M059J (cell line): ENCODE measurements around the gene MBTD1. TPM values are rescaled to one million over a fixed set of nuclear protein-coding genes. Genes with fewer than 3 reads are reported as not detected.
"Not testable (repeated sequence)": the region's sequence is repeated elsewhere in the genome, so short reads cannot be mapped to it uniquely, and the experiment has no call there.

Experiments
- DNase-seq: peaks from one replicate; pipeline ENCODE4 v3.0.0-alpha.2; 2012; ENCODE audit warnings: low read depth
- total RNA-seq: library from RNA; depleted of rRNA; stranded (reverse); fragments of >200 nt; shearing (Covaris generic); gene quantifications from 2 replicates; pipeline ENCODE4 v1.2.3, GENCODE V29; 2014; rRNA removed

The MBTD1 gene
- 3.3 and 3.8 TPM in 2 replicates for total RNA-seq

- DNase-seq, result peak; percentile 92
Observed at GRCh38 chr17:51259564-51260236, at the start of gene MBTD1. Gene MBTD1 (minus strand): TSS chr17:51260049. CDS start chr17:51225161, 34,888 bp downstream.

- no peak for DNase-seq
Observed at GRCh38 chr17:51305182-51305581, 45.3 kb upstream of the MBTD1 start.

GRCh38 chr17:51299859-51300258 lies 40.0 kb upstream of the MBTD1 start:
- DNase-seq, result no peak

- DNase-seq, result peak; percentile 59
Observed at GRCh38 chr17:51298508-51299371, 38.9 kb upstream of the MBTD1 start.

- not testable (repeated sequence) for DNase-seq
Observed at GRCh38 chr17:51294338-51294737, 34.5 kb upstream of the MBTD1 start.

- no peak for DNase-seq
Observed at GRCh38 chr17:51289696-51290111, 29.9 kb upstream of the MBTD1 start.

- no peak for DNase-seq
Observed at GRCh38 chr17:51287412-51287811, 27.6 kb upstream of the MBTD1 start.

- no peak for DNase-seq
Observed at GRCh38 chr17:51279183-51279582, 19.3 kb upstream of the MBTD1 start.

- peak; percentile 68 for DNase-seq
Observed at GRCh38 chr17:51275381-51275780, 15.5 kb upstream of the MBTD1 start.

- DNase-seq, result no peak
Observed at GRCh38 chr17:51272812-51273211, 13.0 kb upstream of the MBTD1 start.

- DNase-seq, result no peak
Observed at GRCh38 chr17:51270636-51271035, 10.8 kb upstream of the MBTD1 start.

GRCh38 chr17:51269991-51270390 lies 10.1 kb upstream of the MBTD1 start:
- DNase-seq, result no peak

GRCh38 chr17:51264466-51264865 lies 4.6 kb upstream of the MBTD1 start:
- DNase-seq, result peak; percentile 32

- peak; percentile 54 for DNase-seq
Observed at GRCh38 chr17:51263006-51263405, 3.2 kb upstream of the MBTD1 start.

- DNase-seq, result no peak
Observed at GRCh38 chr17:51261024-51261963, 1.4 kb upstream of the MBTD1 start.

GRCh38 chr17:51260237-51261023 lies 581 bp upstream of the MBTD1 start, which contains the start of gene UTP18:
Gene UTP18 (plus strand): TSS chr17:51260546. CDS start chr17:51260585, 39 bp downstream.
- DNase-seq, result peak; percentile 93

GRCh38 chr17:51258756-51259563 lies 889 bp downstream of the MBTD1 start:
- peak; percentile 21 for DNase-seq

- DNase-seq, result no peak
Observed at GRCh38 chr17:51257150-51258081, 2.4 kb downstream of the MBTD1 start.

- DNase-seq, result no peak
Observed at GRCh38 chr17:51256101-51256500, 3.7 kb downstream of the MBTD1 start.
